Measurements from ENCODE around the gene CTIF.
"Not testable (repeated sequence)": the region's sequence is repeated elsewhere in the genome, so short reads cannot be mapped to it uniquely, and the experiment has no call there.

Gene CTIF

DNA sequence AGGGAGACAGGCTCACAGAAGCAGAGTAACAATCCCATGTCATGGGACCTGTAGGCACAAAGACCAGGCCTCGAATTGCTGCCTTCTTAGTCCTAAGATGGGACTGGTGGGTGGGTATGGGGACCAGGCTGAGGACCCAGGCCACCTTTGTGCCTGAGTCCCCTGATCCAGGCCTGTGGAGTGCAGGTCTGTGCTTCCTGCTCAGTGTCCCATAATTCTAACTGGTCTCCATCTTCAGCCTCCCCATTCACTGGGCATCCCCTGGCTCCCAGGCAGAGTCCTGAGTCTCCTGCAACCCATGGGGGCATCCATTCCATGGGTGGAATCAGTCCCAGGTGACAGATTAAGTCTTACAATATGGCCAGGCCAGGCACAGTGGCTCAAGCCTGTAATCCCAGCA, 328.0 kb downstream of the CTIF start:
- TF ChIP-seq, protein P1, sequence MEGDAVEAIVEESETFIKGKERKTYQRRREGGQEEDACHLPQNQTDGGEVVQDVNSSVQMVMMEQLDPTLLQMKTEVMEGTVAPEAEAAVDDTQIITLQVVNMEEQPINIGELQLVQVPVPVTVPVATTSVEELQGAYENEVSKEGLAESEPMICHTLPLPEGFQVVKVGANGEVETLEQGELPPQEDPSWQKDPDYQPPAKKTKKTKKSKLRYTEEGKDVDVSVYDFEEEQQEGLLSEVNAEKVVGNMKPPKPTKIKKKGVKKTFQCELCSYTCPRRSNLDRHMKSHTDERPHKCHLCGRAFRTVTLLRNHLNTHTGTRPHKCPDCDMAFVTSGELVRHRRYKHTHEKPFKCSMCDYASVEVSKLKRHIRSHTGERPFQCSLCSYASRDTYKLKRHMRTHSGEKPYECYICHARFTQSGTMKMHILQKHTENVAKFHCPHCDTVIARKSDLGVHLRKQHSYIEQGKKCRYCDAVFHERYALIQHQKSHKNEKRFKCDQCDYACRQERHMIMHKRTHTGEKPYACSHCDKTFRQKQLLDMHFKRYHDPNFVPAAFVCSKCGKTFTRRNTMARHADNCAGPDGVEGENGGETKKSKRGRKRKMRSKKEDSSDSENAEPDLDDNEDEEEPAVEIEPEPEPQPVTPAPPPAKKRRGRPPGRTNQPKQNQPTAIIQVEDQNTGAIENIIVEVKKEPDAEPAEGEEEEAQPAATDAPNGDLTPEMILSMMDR (IDR thresholded peaks at IDR 0.05; ENCODE audit: insufficient read depth, low read depth, low read length, missing control alignments), result no peak
- H3K4me3 ChIP-seq (ENCODE audit: low read length), result no peak overlapping the region
- DNase-seq (ENCODE audit: low read depth), result no peak

DNA sequence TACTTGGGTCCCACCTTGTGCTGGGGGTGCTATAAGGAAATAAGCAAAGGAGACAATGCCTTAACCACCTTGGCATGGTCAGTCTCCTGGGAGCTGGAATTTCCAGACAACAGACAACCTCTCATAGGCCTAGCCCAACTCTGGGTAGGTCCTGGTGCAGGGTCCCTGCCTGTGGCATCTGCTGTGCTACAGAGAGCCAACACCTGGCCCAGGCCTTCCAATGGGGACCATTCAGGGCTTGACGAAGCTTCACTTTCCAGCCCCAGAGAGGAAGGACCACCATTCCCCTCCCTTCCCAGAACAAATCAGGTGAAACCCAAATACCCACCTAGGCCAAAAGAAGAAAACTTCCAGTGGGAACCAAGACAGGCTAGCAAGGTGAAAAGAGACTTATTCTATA, 329.1 kb downstream of the CTIF start:
- TF ChIP-seq, protein P1 (IDR thresholded peaks at IDR 0.05; ENCODE audit: insufficient read depth, low read depth, low read length, missing control alignments), result no peak

DNA sequence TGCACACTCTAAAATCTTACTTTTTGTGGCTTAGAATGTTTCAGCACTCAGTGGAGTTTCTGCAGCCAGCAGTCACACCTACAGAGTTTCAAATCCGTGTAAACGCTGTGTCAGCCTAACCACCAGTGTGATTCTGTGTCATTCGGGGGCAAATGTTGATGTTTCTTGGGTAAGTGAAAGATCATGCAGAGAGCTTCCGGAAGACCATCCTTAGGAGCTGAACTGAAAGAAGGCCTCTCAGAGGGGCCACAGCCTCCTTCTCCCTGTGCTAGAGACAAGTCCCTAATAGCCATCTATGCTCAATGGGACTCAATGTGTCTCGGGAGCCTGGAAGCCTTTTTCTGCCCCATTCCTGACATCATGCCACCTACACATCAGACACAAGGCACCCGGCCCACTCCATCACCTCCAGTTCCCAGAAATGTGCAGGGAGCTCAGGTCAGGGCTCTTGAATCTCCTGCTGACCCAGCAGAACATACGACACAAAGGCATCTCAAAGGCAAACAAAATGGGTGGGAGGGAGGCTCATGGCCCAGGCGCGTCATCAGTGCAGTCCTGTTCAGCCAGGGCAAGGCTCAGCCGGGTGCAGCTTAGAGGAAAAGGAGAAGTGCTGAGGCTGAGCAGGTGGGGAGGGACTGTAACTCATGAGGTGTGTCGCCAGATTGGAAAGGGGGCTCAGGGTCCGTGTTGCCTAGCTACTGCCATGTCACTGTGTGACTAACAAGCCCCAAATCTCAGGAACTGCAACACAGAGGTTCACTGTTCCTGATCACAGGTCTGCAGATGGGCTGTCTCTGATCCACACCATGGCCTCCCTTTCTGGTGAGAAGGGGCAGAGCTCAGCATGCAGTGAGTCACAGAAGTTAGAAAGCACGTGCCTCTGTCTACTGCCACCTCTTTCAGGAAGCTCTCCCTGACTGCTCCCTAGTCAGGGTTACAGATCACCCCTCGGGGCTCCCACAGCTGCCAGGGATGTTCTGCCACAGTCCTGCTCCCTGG, 329.9 kb downstream of the CTIF start:
- DNase-seq (ENCODE audit: low read depth), result no peak
- TF ChIP-seq, protein P1 (IDR thresholded peaks at IDR 0.05; ENCODE audit: insufficient read depth, low read depth, low read length, missing control alignments), result no peak
- H3K4me3 ChIP-seq (ENCODE audit: low read length), result no peak overlapping the region

More for the DNA sequence above, 329.1 kb downstream of the CTIF start:
- no peak overlapping the region for H3K4me3 ChIP-seq (ENCODE audit: low read length)
- DNase-seq (ENCODE audit: low read depth), result no peak

DNA sequence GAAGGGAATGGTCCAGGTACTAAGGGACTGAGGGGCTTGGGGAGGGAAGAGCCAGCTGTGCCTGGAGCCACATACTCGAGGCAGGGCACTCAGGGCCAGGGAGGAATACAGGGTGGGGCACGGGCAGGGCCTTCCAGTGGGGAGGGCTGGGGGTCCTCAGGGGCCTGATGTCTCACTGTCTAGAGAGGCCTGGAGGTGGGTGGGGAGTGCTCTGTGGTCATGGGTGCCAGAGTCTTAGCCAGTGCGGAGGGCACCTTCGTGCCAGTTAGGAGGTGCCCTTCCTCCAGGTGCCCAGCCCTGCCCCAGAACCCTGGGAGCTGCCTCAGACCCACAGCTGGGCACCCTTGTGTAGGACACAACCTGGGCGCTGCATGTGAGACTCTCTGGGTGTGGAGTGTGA, 330.8 kb downstream of the CTIF start:
- no peak overlapping the region for H3K4me3 ChIP-seq (ENCODE audit: low read length)
- TF ChIP-seq, protein P1 (IDR thresholded peaks at IDR 0.05; ENCODE audit: insufficient read depth, low read depth, low read length, missing control alignments), result no peak
- no peak for DNase-seq (ENCODE audit: low read depth)

DNA sequence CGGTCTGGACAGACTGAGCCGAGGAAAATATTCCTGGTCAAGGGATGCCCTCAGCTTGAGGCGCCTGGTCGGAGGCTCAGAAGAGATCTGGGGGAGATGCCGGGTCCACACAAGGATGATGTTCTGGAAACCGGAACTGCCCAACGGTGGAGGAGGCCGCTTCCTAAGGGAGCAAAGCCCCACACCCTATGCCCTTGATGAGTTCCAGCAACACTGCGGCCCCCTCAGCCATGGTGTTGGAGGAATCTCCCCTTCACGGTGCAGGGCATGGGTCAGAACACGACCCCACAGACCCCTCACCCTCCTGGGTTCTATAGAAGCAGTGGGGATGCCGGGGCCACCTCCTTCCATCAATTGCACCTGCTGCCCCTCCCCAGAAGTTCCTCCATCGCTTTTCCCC, 332.1 kb downstream of the CTIF start:
- not testable (repeated sequence) for H3K4me3 ChIP-seq (ENCODE audit: low read length); DNase-seq (ENCODE audit: low read depth)

DNA sequence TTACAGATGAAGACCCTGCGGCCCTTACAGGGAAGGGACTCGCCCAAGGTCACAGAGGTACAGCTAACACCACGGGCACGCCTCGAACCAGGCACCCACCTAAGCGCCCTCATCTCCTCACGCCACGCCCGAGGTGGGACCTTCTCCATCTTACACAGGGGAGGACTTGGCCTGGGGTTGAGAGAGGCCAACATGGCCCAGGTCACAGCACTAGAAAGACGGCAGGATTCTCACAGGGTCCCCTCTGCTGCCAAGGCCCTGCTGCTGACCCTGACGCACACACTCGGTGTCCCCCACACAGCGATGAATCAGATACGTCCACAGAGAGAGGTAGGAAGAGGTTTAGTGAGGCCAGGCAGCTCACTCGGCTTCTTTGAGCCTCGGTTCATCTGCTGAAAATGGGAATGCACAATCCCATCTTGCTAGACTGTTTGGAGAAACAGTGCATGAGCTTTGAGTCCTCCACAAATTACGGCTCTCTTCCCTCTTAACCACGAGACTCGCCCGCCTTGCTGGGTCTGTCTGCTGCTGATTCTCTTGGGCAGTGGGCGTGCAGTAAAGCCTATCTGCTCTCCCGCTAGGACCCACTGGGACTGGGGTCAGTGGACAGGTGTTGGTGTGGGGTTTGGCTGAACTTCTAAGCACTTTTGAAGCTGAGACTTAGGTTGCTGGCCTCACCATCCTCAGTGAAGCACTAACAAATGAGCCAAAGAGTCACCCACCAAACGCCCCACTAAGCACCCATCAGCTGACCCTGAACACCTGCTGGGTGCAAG, 332.7 kb downstream of the CTIF start:
- TF ChIP-seq, protein P1 (IDR thresholded peaks at IDR 0.05; ENCODE audit: insufficient read depth, low read depth, low read length, missing control alignments), result no peak
- H3K4me3 ChIP-seq (ENCODE audit: low read length), result no peak overlapping the region
- no peak for DNase-seq (ENCODE audit: low read depth)
